ENCODE results near the gene FREM1.
A peak's percentile ranks its signal among the peaks of the same experiment; 100 is the strongest.

Gene FREM1

DNA sequence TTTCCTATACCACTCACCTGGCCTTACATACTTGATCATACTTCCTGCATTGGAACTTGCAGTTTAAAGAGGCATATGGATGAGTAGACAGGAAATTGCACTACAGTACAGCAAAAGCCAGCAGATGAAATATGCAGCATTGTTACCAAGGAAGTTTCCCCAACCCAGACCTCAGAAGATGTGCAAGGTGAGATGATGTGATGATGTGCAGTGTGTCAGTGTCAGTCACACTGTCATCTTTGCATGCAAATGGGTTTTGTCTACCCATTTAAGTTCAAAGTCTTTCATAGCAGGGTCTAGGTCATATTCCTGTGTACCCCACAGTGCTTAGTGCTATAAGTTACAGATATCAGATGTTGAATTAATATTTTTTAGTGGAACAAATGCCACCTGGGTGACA, 98.4 kb downstream of the FREM1 start:
- no peak for DNase-seq

DNA sequence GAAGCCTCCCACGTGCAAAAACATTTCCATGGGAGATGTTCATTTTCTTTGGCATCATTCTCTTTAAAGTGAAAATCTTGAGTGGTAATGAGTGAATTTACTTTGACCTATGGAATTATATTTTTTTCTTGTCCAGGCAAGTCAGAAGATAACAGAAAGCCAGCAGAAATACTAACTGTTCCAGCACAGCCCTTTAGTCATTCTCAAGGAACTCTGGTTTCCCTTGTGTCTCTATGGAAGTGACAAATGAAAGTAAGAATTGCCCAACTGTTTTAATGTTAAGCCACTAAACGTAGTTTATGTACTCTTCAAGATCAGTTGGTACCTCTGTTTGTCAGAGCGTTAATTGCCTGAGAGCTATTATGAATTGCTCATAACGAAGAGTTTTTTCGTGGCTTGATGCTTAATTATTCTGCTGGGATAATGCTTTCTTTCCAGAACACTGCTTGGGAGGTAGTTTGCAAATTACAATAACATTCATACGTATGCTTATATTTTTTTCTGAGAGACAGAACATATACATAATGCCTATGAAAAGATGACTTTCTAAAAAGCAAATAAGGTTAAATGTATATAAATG, 103.2 kb downstream of the FREM1 start:
- DNase-seq = no peak

DNA sequence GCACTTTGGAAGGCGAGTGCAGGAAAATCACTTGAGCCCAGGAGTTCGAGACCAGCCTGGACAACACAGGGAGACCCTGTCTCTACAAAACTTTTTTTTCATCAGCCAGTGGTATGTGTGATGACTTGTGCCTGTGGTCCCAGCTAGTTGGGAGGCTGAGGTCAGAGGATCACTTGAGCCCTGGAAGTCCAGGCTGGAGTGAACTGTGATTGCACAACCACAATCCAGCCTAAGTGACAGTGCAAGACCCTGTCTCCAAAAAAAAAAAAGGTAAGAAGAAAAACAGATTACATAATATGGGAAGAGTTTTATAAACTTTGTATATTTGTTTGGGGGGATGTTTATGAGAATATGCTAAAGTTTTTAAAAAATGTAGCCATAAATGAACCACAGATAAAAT, 111.2 kb downstream of the FREM1 start:
- no peak for DNase-seq

DNA sequence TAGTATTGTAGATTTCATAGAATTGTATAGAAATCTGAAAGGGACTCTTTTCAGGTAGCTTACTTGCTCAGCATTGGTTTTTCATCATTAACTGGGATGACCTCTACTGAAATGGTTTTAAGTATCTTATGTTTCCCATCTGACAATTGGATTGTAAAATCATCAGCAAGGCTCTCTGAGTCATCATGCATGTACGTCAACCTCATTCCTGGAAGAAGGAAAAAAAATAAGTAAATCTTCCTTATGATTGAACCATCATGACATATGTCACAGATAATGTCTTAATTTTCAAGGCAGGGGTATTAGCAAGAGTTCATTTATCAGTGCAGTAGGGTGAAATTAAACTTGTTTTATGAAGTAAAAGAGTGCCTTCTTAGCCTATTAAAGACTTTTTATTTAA, 112.8 kb downstream of the FREM1 start:
- no peak for DNase-seq

DNA sequence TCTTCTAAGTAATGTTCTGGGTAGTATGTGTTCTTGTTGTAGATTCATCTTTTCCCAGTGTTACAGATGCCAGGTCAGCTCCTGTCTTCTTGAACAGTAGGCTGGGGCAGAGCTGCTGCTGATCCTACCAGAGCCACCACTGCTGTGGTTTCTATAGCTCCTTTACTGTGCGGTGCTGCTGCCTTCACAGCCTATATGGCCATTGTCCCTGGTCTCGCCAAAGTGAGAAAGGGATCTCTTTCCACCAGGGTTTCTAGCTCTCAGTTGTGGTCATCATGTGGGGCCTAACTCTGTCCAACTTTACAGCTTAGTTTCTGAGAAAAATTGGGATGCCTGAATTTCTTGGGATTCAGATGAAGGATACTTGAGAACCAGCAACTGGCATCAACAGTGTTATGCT, 116.8 kb downstream of the FREM1 start:
- DNase-seq = no peak

DNA sequence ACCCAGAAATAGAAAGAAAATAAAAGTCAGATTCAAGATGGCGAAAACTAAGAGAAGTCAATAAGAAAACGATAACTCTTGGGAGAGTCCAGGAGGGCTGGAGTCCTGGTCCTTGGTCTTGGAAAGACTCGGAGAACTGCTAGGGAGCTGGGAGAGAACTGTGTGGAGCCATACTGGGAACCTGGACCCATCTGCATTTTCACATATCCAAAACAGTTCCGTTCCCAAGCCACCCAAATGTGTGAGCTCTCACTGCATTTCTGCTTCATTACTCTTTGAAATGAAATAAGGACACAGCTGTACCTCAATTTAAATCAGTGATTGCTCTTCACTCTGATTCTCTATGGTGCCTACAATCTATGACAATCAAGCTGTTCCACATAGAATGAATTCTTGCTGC, 119.6 kb downstream of the FREM1 start:
- no peak for DNase-seq

DNA sequence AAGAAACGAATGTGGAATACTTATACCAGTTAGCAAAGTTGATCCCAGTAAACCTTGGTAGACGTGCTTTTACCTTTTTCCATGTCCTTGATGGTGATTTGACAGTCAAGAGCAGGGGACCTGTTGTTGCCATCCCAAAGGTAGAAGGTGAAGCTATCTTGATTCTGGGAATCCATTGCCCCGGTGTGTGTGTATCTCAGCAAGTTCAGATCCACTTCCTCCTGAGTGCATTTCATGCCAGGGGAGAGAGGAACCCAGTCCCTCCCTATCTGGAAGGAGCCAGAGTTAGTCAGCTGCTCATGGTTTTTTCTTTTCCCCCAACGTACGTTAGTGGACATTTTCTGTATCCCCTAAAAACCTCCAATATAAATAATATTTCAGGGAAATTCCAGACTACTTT, 121.4 kb downstream of the FREM1 start:
- no peak for DNase-seq

DNA sequence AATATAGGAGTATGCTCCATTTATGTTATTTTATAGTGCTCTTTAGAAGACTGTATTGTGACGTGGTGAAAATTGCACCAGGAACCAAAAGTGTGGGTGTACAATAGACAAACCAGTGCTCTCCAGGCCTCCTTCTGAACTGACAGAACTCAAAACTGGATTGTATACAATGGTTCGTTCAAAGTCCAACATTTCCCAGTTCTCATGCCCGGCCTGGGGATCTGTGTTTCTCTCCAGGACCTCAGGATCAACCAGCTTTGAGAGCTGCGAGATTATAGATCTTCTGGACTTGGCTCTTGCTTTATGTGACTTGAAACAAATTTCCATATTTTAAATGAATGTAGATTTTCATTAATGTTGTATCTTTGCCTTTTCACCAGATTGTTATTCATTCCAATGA, 126.9 kb downstream of the FREM1 start:
- DNase-seq = no peak

DNA sequence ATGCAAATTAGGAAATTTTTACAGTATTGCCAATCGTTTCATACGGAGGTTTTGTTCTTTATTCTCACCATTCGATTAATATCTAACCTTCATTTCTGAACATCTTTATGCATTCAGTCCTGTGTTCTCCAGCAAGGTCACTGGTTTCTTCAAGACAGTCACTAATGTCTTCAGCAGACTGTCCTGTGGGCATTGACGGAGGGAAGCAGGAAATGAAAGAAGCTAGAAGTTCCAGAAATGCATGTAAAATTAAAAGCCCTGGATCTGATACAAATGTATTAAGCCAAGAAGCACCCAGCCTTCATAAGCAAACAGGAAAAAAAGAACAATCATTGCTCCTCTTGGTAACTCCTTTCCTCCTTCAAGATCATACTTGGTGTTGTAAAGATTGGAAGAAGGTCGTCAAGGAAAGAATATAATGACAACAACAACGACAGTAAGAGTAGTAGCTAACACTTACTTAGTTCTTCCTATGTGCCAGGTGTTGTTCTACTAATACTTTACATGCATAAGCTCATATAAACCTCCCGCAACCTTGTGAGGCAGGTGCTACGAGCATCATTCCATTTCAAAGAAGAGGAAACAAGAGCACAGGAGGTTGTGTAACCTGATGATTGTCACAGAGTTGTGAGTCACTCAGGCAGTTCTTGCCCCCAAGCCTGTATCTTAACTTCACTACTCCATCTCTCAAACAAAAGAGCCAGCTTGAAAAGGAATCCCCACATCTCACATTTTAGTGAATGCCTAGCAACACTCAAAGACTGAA, 127.8 kb downstream of the FREM1 start:
- DNase-seq = no peak

DNA sequence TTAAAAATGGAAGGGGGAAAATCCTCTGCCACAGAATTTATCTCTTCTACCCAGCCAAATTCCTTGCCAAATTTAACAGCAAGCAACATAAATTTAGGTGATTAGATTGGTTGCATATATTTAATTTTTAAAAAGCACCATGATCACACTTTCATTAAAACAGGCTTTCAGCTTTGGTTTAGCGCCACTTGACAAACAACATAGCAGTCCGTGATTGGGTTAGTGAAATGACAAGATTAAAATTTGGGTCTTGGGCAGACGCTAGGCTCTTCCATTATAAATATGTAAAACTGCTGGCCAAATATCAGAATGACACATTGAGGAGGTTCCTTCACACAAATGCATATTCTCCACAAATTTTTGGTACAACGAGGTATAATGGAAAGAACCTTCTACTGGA, 129.5 kb downstream of the FREM1 start:
- DNase-seq = no peak

DNA sequence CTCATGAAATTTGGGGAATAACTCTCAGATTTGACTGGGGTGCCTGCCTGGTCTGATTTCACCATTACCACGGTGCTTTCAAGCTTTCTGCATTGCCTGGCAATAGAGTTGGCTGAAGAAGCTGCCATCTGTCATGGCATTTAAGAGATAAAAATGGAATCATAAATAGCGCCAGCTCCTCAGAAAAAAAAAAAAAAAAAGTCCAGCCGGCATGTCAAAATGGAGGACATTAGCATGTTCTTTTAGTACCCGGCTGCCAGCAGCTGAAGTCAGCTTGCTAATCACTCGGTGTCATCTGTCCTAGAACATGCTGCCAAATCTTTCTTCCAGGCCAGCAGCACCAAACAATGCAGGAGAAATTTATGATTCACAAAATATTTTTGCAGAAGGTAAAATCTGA, 130.0 kb downstream of the FREM1 start:
- no peak for DNase-seq

DNA sequence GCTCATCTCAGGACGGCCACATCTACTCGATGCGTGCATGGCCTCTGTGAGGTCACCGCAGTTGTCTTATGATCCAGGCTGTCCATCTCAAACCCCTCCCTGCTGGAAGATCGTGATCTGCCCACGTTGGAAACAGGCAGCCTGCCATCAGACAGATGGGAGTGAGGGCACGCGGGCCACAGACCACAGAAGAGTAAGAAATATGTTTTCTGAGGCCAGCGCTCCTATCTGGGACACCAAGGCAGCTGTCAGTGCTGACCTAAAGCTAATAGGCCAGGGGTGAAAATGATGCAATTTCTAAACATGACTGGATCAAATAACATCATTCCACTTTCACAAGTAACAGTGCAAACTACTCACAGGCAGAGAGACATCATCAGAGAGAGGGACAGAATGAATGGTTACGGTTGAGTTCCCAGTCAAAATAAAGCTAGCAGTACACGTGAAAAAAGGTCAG, 130.6 kb downstream of the FREM1 start:
- DNase-seq = no peak

DNA sequence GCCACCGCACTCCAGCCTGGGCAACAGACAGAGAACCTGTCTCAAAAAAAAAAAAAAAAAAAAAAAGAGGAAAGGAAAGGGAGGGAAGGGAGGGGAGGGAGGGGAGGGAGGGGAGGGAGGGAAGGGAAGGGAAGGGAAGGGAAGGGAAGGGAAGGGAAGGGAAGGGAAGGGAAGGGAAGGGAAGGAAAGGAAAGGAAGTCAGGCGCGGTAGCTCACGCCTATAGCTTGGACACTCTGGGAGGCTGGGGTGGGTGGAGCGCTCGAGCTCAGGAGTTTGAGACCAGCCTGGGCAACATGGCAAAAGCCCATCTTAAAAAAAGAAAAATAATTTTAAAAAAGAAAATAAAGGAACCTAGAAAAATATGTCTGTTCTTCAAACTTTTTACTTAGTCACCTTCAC, 131.7 kb downstream of the FREM1 start:
- DNase-seq = no peak

DNA sequence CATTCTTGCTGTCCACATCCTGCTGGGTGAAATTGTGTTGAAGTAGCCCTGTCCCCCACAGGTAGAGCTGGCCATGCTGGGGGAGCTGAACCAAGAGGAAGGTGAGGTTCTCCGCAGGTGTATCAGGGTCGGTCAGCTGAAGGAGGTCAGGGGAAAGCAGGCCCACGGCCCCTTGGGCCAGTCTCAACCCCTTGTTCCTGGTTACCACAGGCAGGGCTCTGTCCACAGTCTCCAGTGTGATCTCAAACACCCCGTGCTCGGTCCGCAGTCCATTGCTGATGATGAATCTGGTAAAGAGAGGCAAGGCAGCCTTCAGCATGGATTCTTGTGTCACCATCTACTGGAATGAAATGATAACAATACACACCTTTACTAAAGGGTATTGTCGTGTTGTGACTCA, 134.3 kb downstream of the FREM1 start:
- no peak for DNase-seq

DNA sequence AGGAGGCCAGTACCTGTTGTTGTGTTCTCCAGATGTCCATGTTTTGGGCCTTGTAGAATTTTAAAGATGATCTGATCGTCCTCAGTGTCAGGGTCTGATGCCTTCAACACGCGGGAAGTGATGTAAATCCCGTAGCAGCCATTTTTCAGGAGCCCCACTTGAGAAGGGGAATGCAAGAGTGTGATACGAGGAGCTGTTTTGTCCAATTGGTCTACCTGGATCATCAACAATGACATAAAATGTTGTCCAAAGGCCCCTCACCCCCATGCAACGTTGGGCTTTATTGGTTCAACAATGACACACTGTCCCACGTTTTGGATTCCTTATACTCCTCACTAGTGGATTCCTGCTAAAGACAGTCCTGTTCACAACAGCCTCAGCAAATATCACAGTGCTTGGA, 139.6 kb downstream of the FREM1 start:
- no peak for DNase-seq

DNA sequence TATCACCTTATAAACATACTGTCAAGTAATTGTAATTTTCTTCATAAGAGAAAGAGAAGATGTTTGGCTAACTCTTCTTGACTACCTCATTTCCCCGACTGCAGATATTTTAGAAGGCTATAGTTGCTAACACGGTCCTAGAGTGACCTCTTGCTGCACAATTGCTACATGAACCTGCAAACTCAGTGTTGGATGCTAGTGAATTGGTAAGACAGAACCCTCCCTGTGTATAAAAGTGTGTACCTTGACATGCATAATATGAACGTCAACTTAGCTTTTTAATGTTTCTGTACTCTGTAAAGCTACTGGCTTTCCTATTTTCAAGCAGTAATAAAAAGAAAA, 141.0 kb downstream of the FREM1 start:
- no peak for DNase-seq

DNA sequence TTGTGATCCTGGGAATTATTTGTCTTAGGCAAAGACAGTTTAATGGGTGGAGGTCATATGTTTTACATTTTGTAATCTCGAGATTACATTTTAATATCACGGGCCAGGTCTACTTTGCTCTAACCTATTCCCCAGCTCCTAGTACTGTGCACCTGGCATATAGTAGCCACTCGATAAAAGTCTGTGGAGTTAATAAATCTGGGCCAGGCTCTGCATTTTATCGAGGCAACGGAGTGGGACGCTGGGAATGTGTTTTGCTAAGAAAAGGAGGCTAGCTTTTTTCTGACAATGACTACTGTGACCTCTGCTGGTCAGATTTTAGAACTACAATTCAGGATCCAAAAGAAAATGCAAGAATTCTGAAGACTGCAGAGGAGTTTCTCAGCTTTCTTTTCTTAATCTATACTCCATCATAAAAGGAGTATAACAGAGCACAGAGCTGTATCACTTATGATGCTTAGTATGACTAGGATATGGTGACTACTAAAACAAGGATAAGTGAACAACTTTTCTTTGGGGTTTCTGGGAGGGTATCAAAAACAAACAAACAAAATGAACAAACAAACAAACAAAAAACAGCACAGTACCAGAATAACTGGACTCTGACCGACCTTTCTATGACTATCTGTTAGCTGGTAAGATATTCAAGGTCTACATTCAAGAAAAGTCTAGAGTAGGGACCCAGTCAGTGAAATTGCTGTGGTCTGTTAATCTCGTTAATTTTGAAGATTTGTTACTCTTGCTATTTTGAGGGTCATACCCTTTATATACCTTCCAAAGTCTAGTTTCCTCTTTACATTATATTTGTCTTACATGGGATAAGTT, 141.6 kb downstream of the FREM1 start:
- peak; percentile 6 for DNase-seq

DNA sequence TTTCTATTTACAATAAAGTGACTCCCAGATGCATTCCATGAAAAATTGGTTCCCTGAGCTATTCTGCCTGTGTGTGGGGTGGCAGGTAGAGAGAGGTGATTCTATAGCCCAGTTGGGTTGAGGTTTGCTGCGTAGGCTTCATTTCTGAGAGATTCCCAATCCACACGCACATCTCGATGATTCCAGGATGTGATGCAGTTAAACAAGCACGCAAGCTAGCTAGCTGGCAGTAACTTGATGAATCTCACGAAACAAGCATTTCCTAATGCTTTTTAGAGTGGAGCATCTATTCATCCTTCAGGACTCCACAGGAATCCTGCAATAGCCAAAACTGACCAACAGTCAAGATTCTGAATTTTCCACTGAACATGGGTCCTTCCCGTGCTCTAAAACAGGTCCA, 143.9 kb downstream of the FREM1 start:
- no peak for DNase-seq

DNA sequence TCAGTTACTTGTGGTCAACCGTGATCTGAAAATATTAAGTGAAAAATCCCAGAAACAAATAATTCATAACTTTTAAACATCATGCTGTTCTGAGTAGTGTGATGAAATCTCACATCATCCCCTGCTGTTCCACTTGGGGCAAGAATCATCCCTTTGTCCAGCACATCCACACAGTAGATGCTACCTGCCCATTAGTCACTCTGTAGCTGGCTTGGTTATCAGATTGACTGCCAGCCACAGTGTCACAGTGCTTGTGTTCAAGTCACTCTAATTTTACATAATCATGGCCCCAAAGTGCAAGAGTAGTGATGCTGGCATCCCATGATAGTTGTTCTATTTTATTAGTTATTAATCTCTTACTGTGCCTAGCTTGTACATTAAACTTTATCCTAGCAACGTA, 148.6 kb downstream of the FREM1 start:
- DNase-seq = no peak

DNA sequence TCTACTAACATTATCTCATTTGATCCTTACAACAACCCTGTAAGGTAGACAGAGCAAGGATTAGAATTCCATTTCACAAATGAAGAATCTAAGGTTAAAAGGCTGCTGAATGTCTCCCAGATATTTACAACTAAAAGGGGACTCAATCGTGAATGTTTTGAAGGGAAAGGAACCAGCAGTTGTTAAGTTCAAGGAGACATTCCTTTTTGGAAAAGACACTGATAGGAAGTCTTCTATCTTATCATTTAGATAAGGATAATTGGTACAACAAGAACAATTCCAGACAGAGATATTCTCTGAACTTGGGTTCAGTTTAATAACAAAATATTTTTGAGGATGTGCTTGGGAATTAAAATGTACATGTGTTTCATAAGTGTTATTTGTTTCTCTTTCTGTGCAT, 150.2 kb downstream of the FREM1 start:
- DNase-seq = no peak

DNA sequence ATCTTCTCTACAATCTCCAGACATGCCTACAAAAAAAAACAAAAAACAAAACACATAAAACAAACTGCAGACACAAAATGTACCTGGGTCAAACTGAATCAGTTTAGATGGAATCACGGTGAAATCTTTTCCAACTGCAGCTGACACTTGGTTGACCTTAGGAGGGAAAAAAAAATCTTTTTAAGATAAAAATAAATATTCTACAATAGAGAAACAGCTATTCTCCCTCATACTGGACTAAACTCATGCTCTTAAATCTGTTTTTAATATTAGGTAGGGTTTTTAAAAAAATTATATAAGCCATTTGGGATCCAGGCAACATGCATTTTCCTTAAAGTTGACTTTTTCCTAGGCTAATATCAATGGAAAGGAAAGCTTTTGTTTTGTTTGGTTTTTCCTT, 153.9 kb downstream of the FREM1 start:
- no peak for DNase-seq

DNA sequence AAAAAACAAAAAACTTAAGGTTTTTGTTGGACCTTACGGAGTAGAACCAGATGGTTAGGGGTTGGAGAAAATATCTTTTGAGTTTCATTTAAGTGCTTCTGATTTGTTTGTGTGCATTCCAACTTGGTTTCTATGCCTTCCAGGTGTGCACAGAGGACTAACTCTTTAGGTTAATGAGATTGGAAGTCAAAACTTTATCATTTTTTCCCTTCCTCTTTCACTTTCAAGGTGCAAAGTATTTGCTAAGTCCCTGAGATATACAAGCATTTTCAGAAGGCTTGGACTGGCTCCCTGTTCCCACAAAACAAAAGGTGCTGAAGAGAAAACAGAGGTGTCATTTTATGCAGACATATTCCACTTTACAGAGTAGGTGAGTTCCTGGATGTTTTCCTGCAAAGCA, 157.4 kb downstream of the FREM1 start:
- no peak for DNase-seq

DNA sequence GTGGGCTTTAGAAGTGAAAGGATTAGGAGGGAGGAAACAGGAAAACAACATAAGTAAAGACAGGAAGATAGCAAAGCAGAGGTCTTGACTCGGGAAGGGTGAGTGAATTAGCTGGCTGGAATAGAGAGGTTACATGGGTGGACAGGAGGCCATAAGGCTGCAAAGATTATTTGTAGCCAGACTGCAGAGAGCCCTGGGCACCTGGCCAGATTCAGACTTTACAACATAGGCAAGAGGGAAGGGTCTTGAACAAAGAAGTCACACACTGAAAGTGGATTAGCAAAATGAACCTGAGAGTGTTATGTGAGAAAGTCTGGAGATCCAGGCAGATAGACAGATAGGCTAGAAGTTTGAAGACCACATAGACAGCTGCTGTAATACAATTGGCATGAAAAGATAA, 158.0 kb downstream of the FREM1 start:
- DNase-seq = no peak

DNA sequence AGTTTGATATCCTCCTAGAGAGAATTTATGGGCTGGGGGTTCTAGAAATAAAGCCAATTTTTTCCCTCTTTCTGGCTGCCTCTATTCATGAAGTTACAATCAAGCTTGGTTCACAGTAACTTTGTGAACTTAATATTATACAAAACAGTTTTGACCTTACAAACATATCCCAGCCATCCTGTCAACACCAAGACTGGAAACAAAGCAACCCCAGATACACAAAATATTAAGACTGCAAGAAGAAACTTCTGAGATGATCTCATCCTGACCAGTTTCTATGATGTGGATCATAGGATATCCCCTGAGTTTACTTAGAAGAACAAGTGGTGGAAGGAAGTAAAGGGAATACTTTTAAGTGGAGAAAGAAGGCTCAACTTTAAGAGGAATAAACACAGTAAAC, 159.4 kb downstream of the FREM1 start:
- no peak for DNase-seq
